Smooth muscle cell (in vitro differentiated cells): Measurements from ENCODE around the gene SUSD1. TPM values are rescaled to one million over a fixed set of nuclear protein-coding genes. Genes with fewer than 3 reads are reported as not detected.

Experiments
- DNase-seq: peaks from one replicate; lab custom pipeline; 2025; ENCODE audit not compliant: unreplicated experiment; lab: John Stamatoyannopoulos, UW
- H2AFZ ChIP-seq: fragments of 200-600 bp; sonication (generic); 2 replicates; pipeline ENCODE4 v1.6.0; 2016; ENCODE audit warnings: antibody characterized with exemption, low read depth, mild to moderate bottlenecking
- H3F3A ChIP-seq: fragments of 200-600 bp; sonication (generic); 2 replicates; pipeline ENCODE4 v1.6.0; 2017; ENCODE audit warnings: antibody characterized with exemption, low read depth
- H3K27ac ChIP-seq: fragments of 200-600 bp; sonication (generic); 2 replicates; pipeline ENCODE4 v1.5.1; 2016; ENCODE audit warnings: low read depth, mild to moderate bottlenecking
- H3K27me3 ChIP-seq: fragments of 200-600 bp; sonication (generic); 2 replicates; pipeline ENCODE4 v1.6.1; 2016; ENCODE audit warnings: low read depth, mild to moderate bottlenecking
- H3K36me3 ChIP-seq: fragments of 200-600 bp; sonication (generic); 2 replicates; pipeline ENCODE4 v1.5.1; 2016; ENCODE audit warnings: low read depth
- H3K4me1 ChIP-seq: fragments of 200-600 bp; sonication (generic); 2 replicates; pipeline ENCODE4 v1.5.1; 2016; ENCODE audit warnings: low read depth
- H3K4me2 ChIP-seq: fragments of 200-600 bp; sonication (generic); 2 replicates; pipeline ENCODE4 v1.6.0; 2016; ENCODE audit warnings: mild to moderate bottlenecking
- H3K4me3 ChIP-seq: fragments of 200-600 bp; sonication (generic); 2 replicates; pipeline ENCODE4 v1.5.1; 2016; ENCODE audit warnings: mild to moderate bottlenecking
- H3K79me2 ChIP-seq: fragments of 200-600 bp; sonication (generic); 2 replicates; pipeline ENCODE4 v1.6.0; 2016; ENCODE audit warnings: low read depth, mild to moderate bottlenecking
- H3K9ac ChIP-seq: fragments of 200-600 bp; sonication (generic); 2 replicates; pipeline ENCODE4 v1.6.0; 2016; ENCODE audit warnings: low read depth
- H3K9me3 ChIP-seq: fragments of 200-600 bp; sonication (generic); replicated peaks from 2 replicates; pipeline ENCODE4 v1.5.1; 2016; ENCODE audit warnings: low read depth
- H4K20me1 ChIP-seq: fragments of 200-600 bp; sonication (generic); 2 replicates; pipeline ENCODE4 v1.6.0; 2016; ENCODE audit warnings: low read depth
- CTCF ChIP-seq: fragments of 200-600 bp; sonication (generic); IDR thresholded peaks from 2 replicates; pipeline ENCODE4 v1.5.1; 2017; ENCODE audit warnings: borderline replicate concordance, mild to moderate bottlenecking, antibody characterized with exemption; ENCODE audit not compliant: insufficient read depth, poor library complexity, severe bottlenecking
- WGBS: methylation state at CpG from one replicate; pipeline ENCODE4 v1.1.7; 2016; ENCODE audit warnings: low lambda C conversion rate; 5-methylcytosine and 5-hydroxymethylcytosine counted together
- polyA plus RNA-seq: library from polyadenylated mRNA; unstranded; fragments of >200 nt; fragmentation: Nextera tagmentation; extraction: Ambion mirVana; gene quantifications from 2 replicates; pipeline ENCODE4 v1.2.1, GENCODE V29; 2016
- total RNA-seq: library from RNA; depleted of rRNA; stranded (reverse); fragments of >200 nt; gene quantifications from 2 replicates; pipeline ENCODE4 v1.2.3, GENCODE V29; 2014

Gene SUSD1
- total RNA-seq: 11.8 and 12.2 TPM in 2 replicates
- polyA plus RNA-seq: 6.7 and 8.9 TPM in 2 replicates

GRCh38 chr9:112174965-112175795 lies at the start of gene SUSD1:
Gene SUSD1, minus strand, starts transcription at chr9:112175297. Its CDS starts 62 bp downstream, at chr9:112175235.
- H2AFZ ChIP-seq: peak within 1 kb of the TSS; percentile 92
- no peaks in the 10 kb centered on the region for H3K4me1 ChIP-seq
- no peaks in the 10 kb centered on the region for H4K20me1 ChIP-seq
- H3K27ac ChIP-seq: no peak within 1 kb of the TSS
- H3K4me2 ChIP-seq: peak within 1 kb of the TSS; percentile 82
- no peaks in the 10 kb centered on the region for H3K9me3 ChIP-seq
- no peaks in the 10 kb centered on the region for H3K79me2 ChIP-seq
- TF ChIP-seq CTCF: no peak
- peak within 1 kb of the TSS; percentile 41 for H3K9ac ChIP-seq
- DNase-seq: no peak
- WGBS: 5% methylated on average over 23 of the region's 88 CpGs
- peaks cover 5% of the 10 kb centered on the region for H3F3A ChIP-seq
- H3K27me3 ChIP-seq: no peaks in the 10 kb centered on the region
- H3K36me3 ChIP-seq: no peaks in the 10 kb centered on the region
- peak within 1 kb of the TSS; percentile 71 for H3K4me3 ChIP-seq

- WGBS: 51% methylated on average over 4 of the region's 4 CpGs
- no peak overlapping the region for H3K4me3 ChIP-seq
- H3F3A ChIP-seq: no peaks in the 10 kb centered on the region
These were observed 49.5 kb upstream of the SUSD1 start for GRCh38 chr9:112224401-112225289.

GRCh38 chr9:112218908-112219307 lies 43.8 kb upstream of the SUSD1 start:
- DNase-seq: no peak
- H3K9ac ChIP-seq: no peak overlapping the region
- H3K4me1 ChIP-seq: peaks cover 10% of the 10 kb centered on the region
- no peak overlapping the region for H3K27ac ChIP-seq
- no peaks in the 10 kb centered on the region for H3K9me3 ChIP-seq
- no peak overlapping the region for H2AFZ ChIP-seq
- no peak for TF ChIP-seq CTCF
- no peaks in the 10 kb centered on the region for H3K27me3 ChIP-seq
- H3K36me3 ChIP-seq: peaks cover 8% of the 10 kb centered on the region
- 93% methylated on average over 3 of the region's 3 CpGs for WGBS
- peaks cover 4% of the 10 kb centered on the region for H4K20me1 ChIP-seq
- H3K4me3 ChIP-seq: no peak overlapping the region
- no peak overlapping the region for H3K4me2 ChIP-seq
- H3F3A ChIP-seq: no peaks in the 10 kb centered on the region
- no peaks in the 10 kb centered on the region for H3K79me2 ChIP-seq

More at GRCh38 chr9:112224401-112225289, 49.5 kb upstream of the SUSD1 start:
- H3K79me2 ChIP-seq: no peaks in the 10 kb centered on the region
- peak overlapping the region; percentile 5 for H3K9ac ChIP-seq
- H3K36me3 ChIP-seq: peaks cover 11% of the 10 kb centered on the region
- H2AFZ ChIP-seq: no peak overlapping the region
- no peaks in the 10 kb centered on the region for H3K27me3 ChIP-seq
- H4K20me1 ChIP-seq: peaks cover 11% of the 10 kb centered on the region
- peak overlapping the region; percentile 76 for H3K27ac ChIP-seq
- no peaks in the 10 kb centered on the region for H3K9me3 ChIP-seq
- no peak for TF ChIP-seq CTCF
- peaks cover 3% of the 10 kb centered on the region for H3K4me1 ChIP-seq
- no peak overlapping the region for H3K4me2 ChIP-seq
- DNase-seq: no peak
